Glomerular visceral epithelial cell (primary cell): Measurements from ENCODE around the gene INTS1.
"Not testable (repeated sequence)": the region's sequence is repeated elsewhere in the genome, so short reads cannot be mapped to it uniquely, and the experiment has no call there.

Source experiments
- DNase-seq: peaks from one replicate; pipeline ENCODE4 v3.0.0-alpha.2; 2016; ENCODE audit errors: extremely low spot score

Gene INTS1

DNA sequence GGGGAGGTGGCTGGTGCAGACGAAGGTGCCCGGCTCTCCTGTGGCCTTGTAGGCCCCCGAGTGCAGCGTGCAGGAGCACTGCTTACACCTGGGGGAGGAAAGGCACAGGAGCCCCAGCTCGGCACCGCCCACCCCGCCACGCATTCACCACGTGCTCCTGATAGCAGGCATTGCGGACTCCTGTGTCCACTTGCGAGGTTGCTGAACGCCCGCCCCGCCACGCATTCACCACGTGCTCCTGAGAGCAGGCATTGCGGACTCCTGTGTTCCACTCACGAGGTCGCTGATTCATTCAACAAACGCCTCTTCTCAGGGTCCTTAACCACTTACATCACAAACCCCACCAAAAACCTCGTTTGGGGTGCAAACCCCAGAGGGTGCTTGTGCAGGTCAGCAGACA, 58.8 kb downstream of the INTS1 start:
- no peak for DNase-seq

DNA sequence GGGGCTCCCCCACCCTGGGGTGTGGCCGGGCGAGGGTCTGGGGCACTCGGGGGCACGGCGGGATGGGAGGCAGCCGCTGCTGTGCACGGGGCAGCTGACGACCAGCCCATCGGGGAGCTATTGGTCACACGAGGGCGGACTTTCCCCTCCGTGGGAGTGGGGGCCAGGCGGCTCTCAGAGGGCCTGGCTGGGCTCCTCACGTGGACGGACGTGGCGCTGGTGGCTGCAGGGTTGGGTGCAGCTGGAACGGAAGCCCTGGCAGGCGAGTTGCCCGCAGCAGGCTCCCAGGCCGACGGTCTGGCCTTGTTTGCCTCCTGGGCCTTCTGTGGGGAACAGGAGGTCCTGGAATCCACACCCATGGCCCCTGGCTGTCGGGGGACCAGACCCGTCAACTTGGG, 59.3 kb downstream of the INTS1 start:
- DNase-seq = no peak

DNA sequence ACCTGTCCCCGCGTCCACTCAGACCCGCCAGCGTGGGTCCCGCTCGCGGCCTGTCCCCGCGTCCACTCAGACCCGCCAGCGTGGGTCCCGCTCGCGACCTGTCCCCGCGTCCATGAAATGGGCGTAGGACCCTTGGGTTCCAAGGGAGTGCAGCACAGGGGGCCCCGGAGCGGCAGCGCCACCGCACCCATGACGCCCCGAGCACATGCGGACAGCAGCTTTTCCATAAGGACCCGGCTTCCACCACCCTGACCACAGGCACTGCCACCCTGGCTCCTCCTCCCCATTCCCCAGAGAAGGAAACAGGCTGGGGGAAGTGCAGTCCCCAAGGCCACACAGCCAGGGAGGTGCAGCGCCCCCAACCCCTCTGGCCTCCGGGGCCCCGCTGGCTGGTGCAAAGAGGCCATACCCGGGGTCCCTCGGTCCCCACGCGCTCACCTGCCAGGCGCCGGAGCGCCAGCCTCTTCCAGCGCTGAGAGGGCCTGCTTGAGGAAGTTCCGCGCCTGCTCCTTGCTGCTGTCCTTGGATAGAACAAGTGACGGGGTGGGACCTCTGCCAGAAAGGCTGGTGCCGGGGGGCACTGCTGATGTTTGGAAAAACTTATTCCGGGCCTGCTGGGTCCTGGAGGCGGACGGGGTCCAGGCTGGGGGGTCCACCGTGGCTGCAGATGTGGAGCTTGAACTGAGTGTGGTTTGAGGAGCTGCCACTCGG, 59.8 kb downstream of the INTS1 start:
- DNase-seq = no peak

DNA sequence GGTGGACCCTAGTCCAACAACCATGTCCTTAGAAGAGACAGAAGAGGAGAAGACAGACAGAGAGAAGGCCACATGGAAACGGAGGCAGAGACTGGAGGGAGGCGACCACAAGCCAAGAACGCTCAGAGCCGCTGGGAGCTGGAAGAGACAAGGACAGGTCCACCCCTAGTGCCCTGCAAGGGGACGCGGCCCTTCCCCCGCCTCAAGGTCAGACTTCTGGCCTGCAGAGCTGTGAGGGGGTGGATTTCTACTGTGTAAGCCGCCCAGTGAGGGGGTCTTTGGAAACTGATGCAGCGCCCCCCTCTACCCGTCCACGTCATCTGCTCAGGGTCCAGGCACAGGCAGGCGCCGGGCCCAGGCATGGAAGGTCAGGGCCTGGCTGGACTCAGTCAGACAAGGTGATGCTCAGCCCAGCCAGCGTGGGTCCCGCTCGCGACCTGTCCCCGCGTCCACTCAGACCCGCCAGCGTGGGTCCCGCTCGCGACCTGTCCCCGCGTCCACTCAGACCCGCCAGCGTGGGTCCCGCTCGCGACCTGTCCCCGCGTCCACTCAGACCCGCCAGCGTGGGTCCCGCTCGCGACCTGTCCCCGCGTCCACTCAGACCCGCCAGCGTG, 60.5 kb downstream of the INTS1 start:
- not testable (repeated sequence) for DNase-seq

DNA sequence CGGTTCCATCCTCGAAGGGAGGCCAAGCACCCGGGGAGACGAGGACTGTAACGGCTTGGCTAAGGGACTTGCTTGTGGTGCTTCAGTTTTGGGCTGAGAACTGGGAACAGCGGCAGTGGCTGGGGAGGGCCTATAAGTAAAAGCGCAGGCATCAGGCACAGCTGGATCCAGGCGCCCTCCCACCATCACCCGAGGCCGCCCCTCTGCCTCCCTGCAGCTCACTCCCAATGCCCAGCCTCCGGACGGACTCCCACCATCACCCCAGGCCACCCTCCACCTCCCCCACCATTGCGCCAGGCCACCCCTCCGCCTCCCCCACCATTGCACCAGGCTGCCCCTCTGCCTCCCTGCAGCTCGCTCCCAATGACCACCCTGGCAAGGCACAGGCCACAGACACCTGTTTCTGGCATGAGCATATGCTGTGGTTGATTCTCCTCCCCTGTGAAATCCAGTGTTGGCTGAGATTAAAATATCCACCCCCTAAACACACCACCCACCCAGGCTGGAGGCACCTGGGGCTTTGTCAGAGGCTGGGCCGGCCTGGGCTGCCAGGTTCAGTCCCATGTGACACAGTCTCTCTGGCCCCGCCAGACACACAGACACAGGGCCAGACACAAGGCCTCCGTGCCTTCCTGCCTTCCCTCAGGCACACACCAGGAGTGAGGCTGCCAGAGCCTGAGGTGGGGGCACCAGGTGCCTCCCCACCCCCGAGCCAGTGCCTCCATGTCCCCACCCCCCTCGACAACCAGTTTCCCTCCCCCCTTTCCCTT, 61.6 kb downstream of the INTS1 start:
- no peak for DNase-seq

- no peak for DNase-seq
Measured at GRCh38 chr7:1441615-1442354, 62.4 kb downstream of the INTS1 start.

GRCh38 chr7:1440620-1441019, 63.6 kb downstream of the INTS1 start:
- no peak for DNase-seq

- no peak for DNase-seq
Measured at GRCh38 chr7:1439373-1440363, 64.5 kb downstream of the INTS1 start.

DNA sequence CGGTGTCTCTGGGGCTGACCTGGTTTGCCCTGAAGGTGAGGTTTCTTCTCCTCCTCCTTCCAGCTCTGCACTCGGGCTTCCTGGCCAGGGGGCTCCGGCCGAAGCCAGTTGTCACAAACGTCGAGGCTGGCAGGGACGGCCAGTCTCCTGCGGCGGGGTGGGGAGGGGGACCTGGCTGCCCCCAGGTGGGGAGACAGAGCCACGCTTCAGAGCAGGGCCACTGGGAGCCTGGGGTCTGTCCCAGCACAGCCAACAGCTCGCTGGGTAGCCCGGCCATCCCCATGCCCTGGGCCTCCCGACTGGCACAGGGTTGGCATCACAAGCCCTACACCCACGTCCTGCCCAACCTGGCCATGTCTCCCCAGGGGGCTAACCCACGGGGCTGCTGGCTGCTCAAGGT, 65.4 kb downstream of the INTS1 start:
- no peak for DNase-seq

DNA sequence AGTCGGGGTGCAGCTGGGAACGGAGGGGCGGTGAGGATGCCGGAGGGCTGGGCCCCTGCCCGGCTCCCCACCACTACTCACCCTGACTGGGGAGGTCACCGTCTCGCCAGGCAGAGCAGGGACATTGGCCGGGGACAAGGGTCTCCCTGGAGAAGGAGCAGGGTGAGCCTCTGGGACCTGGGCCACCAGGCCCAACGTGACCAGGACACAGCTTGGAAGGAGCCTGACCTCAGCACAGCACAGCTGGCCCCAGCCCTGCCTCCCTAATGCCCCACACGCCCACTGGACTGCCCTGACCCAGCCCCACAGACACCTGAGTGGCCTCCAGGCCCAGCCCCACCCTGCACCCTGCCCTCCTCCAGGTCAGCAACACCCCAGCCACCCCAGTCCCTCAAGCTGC, 66.0 kb downstream of the INTS1 start:
- DNase-seq = no peak

DNA sequence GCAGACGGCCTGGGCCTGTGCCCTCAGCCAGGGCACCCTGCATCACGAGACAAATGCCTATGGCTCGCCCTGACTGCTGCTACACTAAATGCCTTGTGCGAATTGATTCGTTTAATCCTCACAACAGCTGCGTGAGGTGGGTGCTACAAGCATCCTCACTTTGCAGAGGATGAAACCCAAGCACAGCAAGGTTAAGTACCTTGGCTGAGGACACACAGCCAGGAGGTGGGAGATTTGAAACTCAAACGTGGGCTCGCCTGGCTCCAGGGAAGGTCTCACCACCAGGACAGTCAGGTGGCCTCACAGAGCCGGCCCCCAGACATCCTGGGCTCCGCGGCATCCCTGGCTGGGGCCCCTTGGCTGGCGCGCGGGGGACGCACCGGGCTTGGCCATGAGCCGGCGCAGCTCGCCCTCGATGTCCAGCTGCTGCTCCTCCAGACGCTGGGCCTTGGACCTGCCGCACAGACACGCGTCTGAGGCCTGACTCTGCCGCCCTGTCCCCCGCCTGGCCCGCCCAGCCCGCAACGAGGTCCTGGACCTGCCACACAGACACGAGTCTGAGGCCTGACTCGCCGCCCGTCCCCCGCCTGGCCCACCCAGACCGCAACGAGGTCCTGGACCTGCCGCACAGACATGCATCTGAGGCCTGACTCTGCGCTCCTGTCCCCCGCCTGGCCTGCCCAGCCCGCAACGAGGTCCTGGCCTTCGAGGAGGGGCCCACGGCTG, 66.9 kb downstream of the INTS1 start:
- no peak for DNase-seq

- DNase-seq = no peak
Measured at GRCh38 chr7:1436608-1437007, 67.6 kb downstream of the INTS1 start.

DNA sequence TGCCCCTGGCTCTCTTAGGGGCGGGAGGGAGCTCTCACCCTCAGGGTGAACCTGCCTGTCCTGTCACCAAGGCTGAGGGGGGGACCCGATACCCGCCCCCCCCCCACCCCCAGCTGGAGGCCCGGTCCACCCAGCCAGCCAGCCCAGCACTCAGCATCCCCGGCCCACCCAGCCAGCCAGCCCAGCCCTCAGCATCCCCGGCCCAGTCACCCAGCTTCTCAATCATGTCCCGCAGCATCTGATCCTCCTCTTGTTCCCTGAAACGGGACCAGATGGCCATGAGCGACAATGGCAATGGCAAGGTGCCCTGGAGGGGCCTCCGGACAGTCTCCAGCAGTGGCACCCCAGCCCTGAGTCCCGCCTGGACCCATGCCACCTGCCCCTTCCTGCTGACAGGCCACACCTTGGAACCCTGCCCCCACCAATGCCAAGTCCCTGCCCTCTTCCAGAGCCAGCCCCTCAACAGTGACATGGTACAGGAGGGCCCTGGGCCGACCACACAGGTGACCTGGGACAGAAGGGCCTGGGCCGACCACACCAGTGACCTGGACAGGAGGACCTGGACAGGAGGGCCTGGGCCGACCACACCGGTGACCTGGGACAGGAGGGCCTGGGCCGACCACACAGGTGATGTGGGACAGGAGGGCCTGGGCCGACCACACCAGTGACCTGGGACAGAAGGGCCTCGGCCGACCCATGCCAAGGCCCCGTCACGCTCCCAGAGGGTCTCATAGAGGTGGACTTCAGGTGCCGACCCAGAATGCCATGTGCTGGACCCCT, 69.1 kb downstream of the INTS1 start:
- no peak for DNase-seq

GRCh38 chr7:1434165-1434718, 69.9 kb downstream of the INTS1 start:
- DNase-seq = no peak

DNA sequence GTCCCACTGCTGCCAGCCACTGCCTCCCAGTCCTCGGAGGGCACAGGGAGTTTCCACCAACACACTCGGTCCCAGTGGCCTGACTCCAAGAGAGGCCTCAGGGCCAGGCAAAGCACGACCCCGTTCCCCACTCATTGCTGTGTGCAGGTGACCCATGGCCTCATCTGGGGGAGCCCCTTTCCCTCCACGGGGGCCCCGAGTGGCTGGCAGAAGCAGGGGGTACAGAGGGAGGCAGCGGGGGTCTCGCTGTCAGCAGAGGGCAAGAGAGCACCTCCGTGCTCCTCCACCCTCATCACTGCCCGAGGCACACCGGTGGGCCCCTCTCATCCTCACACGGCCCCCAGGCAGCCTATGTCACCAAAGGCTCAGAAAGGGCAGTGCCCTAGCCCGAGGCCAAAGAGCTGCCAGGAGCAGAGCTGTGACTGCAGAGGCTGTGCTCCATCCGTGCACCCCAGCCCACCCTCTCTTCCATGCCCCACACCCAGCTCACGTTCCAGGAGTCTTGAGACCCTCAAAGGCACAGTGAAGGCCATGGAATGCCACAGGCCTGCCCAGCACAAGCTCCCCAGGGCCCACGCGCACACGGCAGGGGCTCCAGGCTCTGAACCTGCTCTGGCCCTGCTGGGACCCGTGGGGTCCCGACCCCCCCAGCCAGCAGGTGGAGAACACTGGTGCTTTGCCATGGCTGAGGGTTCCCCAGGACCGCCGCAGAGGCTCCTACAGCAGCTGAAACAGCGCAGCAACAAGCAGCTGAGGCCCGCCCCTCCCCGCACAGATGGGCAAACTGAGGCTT, 70.9 kb downstream of the INTS1 start:
- DNase-seq = no peak

- peak; percentile 53 for DNase-seq
Measured at GRCh38 chr7:1432411-1433082, 71.6 kb downstream of the INTS1 start.

GRCh38 chr7:1431634-1432380, 72.4 kb downstream of the INTS1 start:
- DNase-seq = no peak
